Measurements from ENCODE around the gene ITGAX.

Gene ITGAX

DNA sequence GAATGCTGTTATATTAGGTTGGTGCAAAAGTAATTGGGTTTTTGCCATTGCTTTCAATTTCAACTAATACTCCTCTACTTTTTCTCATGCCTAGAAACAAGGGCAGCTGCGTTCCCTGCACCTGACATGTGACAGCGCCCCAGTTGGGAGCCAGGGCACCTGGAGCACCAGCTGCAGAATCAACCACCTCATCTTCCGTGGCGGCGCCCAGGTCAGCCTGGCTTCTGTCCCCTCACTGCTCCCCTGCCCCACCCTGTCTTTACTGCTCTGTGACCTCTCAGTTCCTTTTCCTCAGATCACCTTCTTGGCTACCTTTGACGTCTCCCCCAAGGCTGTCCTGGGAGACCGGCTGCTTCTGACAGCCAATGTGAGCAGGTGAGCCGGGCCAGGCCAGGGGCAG lies 21.7 kb downstream of the ITGAX start:
- no peak overlapping the region for H3K4me2 ChIP-seq (ENCODE audit: low read depth, low read length, poor library complexity, severe bottlenecking)
- no peaks in the 10 kb centered on the region for H3K9me3 ChIP-seq (ENCODE audit: insufficient read depth, low read length)
- no peak overlapping the region for H3K27ac ChIP-seq (ENCODE audit: low read depth, low read length)
- H3K36me3 ChIP-seq (ENCODE audit: low read length): no peaks in the 10 kb centered on the region
- no peaks in the 10 kb centered on the region for H3K27me3 ChIP-seq (ENCODE audit: low read length)
- no peak overlapping the region for H3K9ac ChIP-seq (ENCODE audit: low read length)
- no peak overlapping the region for H2AFZ ChIP-seq (ENCODE audit: low read depth, low read length, severe bottlenecking)
- TF ChIP-seq EZH2phosphoT487 (conservative IDR thresholded peaks at IDR 0.05; ENCODE audit: low read length) (no peak), CTCF (IDR thresholded peaks at IDR 0.05; ENCODE audit: insufficient read depth, low read length, poor library complexity, severe bottlenecking) (no peak)
- no peak overlapping the region for H3K4me3 ChIP-seq (ENCODE audit: insufficient read depth, low read length, poor library complexity, severe bottlenecking)
- no peaks in the 10 kb centered on the region for H3K79me2 ChIP-seq (ENCODE audit: insufficient read depth, low read length)
- H3F3A ChIP-seq (ENCODE audit: insufficient read depth): no peaks in the 10 kb centered on the region
- H4K20me1 ChIP-seq (ENCODE audit: low read depth, low read length): no peaks in the 10 kb centered on the region
- no peaks in the 10 kb centered on the region for H3K9me2 ChIP-seq (replicated peaks; ENCODE audit: insufficient read depth, low read length)

DNA sequence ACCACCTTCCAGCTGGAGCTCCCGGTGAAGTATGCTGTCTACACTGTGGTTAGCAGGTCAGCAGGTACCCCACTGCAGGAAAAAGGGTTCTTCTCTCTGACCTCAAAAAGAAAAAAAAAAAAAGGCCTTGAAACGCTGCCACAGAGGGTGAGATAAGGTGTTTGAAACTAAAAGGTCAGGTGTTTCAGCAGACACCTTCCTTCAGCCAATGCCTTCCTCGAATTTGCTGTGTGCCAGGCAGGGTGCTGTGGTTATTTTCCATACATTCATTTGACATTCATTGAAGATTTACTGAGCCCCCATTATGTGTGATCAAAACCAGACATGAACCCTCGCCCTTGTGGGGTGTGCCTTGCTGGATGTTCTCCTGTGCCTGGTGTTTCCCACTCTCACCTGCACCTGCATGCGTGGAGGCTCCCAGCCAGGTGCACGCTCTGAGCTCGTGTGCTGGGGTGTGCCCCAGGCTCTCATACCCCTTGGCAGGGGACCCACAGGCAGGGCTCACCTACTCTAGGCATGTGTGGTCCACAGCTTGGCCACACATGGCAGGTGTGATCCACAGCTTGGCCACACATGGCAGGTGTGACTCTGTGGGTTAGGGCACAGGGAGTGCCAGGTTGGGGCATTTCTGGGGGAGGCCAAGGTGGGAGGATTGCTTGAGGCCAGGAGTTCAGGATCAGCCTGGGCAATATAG lies 22.4 kb downstream of the ITGAX start:
- Histone ChIP-seq H3K9me3 (ENCODE audit: insufficient read depth, low read length) (no peaks in the 10 kb centered on the region), H4K20me1 (ENCODE audit: low read depth, low read length) (no peaks in the 10 kb centered on the region), H3K9me2 (replicated peaks; ENCODE audit: insufficient read depth, low read length) (no peaks in the 10 kb centered on the region), H3K4me2 (ENCODE audit: low read depth, low read length, poor library complexity, severe bottlenecking) (no peak overlapping the region), H3K4me3 (ENCODE audit: insufficient read depth, low read length, poor library complexity, severe bottlenecking) (no peak overlapping the region), H3F3A (ENCODE audit: insufficient read depth) (no peaks in the 10 kb centered on the region), H3K27ac (ENCODE audit: low read depth, low read length) (no peak overlapping the region), H3K9ac (ENCODE audit: low read length) (no peak overlapping the region), H3K36me3 (ENCODE audit: low read length) (no peaks in the 10 kb centered on the region), H3K79me2 (ENCODE audit: insufficient read depth, low read length) (no peaks in the 10 kb centered on the region), H3K27me3 (ENCODE audit: low read length) (no peaks in the 10 kb centered on the region), H2AFZ (ENCODE audit: low read depth, low read length, severe bottlenecking) (no peak overlapping the region)
- TF ChIP-seq EZH2phosphoT487 (conservative IDR thresholded peaks at IDR 0.05; ENCODE audit: low read length): no peak
- no peak for TF ChIP-seq CTCF (IDR thresholded peaks at IDR 0.05; ENCODE audit: insufficient read depth, low read length, poor library complexity, severe bottlenecking)

DNA sequence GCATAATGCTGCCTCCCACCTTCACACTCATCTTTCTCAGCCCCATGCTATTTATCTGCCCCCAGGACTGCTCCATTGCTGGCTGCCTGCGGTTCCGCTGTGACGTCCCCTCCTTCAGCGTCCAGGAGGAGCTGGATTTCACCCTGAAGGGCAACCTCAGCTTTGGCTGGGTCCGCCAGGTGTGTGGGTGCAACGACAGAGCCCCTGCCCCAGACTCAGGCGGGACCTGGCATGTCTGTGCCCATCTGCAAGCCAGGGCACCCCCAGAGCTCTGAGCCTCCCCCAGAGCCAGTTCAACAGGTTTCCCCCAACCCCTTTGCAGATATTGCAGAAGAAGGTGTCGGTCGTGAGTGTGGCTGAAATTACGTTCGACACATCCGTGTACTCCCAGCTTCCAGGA lies 25.2 kb downstream of the ITGAX start:
- Histone ChIP-seq H3K4me2 (ENCODE audit: low read depth, low read length, poor library complexity, severe bottlenecking) (no peak overlapping the region), H3F3A (ENCODE audit: insufficient read depth) (no peaks in the 10 kb centered on the region), H3K4me3 (ENCODE audit: insufficient read depth, low read length, poor library complexity, severe bottlenecking) (no peak overlapping the region), H3K79me2 (ENCODE audit: insufficient read depth, low read length) (no peaks in the 10 kb centered on the region), H3K9me3 (ENCODE audit: insufficient read depth, low read length) (no peaks in the 10 kb centered on the region), H3K27ac (ENCODE audit: low read depth, low read length) (no peak overlapping the region), H4K20me1 (ENCODE audit: low read depth, low read length) (no peaks in the 10 kb centered on the region), H3K9ac (ENCODE audit: low read length) (no peak overlapping the region), H3K36me3 (ENCODE audit: low read length) (no peaks in the 10 kb centered on the region), H3K9me2 (replicated peaks; ENCODE audit: insufficient read depth, low read length) (no peaks in the 10 kb centered on the region), H3K27me3 (ENCODE audit: low read length) (no peaks in the 10 kb centered on the region), H2AFZ (ENCODE audit: low read depth, low read length, severe bottlenecking) (no peak overlapping the region)
- no peak for TF ChIP-seq CTCF (IDR thresholded peaks at IDR 0.05; ENCODE audit: insufficient read depth, low read length, poor library complexity, severe bottlenecking)
- TF ChIP-seq EZH2phosphoT487 (conservative IDR thresholded peaks at IDR 0.05; ENCODE audit: low read length): no peak
